ENCODE data around the gene PRTFDC1.

Gene PRTFDC1

GRCh38 chr10:24951201-24952142, 934 bp downstream of the PRTFDC1 start:
- H3K27ac Mint-ChIP-seq = peak overlapping the region; percentile 43
- H3K27me3 Mint-ChIP-seq = no peaks in the 10 kb centered on the region
- no peaks in the 10 kb centered on the region for H3K9me3 Mint-ChIP-seq
- H3K36me3 Mint-ChIP-seq = no peaks in the 10 kb centered on the region
- H3K4me3 Mint-ChIP-seq = peak overlapping the region; percentile 71
- H3K4me1 Mint-ChIP-seq = peaks cover 25% of the 10 kb centered on the region

GRCh38 chr10:24950439-24950838, 2.0 kb downstream of the PRTFDC1 start:
- no peak overlapping the region for H3K4me3 Mint-ChIP-seq

GRCh38 chr10:24949616-24950015, 2.8 kb downstream of the PRTFDC1 start:
- H3K27ac Mint-ChIP-seq = no peak overlapping the region

More at GRCh38 chr10:24950439-24950838, 2.0 kb downstream of the PRTFDC1 start:
- Mint-ChIP-seq H3K27me3 (no peaks in the 10 kb centered on the region), H3K4me1 (peaks cover 25% of the 10 kb centered on the region), H3K27ac (no peak overlapping the region), H3K36me3 (no peaks in the 10 kb centered on the region), H3K9me3 (no peaks in the 10 kb centered on the region)

GRCh38 chr10:24947304-24948097, 4.9 kb downstream of the PRTFDC1 start:
- H3K36me3 Mint-ChIP-seq = no peaks in the 10 kb centered on the region
- peak overlapping the region; percentile 53 for H3K27ac Mint-ChIP-seq
- peaks cover 18% of the 10 kb centered on the region for H3K4me1 Mint-ChIP-seq
- H3K9me3 Mint-ChIP-seq = no peaks in the 10 kb centered on the region
- no peaks in the 10 kb centered on the region for H3K27me3 Mint-ChIP-seq
- no peak overlapping the region for H3K4me3 Mint-ChIP-seq

More at GRCh38 chr10:24949616-24950015, 2.8 kb downstream of the PRTFDC1 start:
- H3K9me3 Mint-ChIP-seq = no peaks in the 10 kb centered on the region
- no peaks in the 10 kb centered on the region for H3K36me3 Mint-ChIP-seq
- H3K4me3 Mint-ChIP-seq = no peak overlapping the region
- peaks cover 25% of the 10 kb centered on the region for H3K4me1 Mint-ChIP-seq
- no peaks in the 10 kb centered on the region for H3K27me3 Mint-ChIP-seq

DNA sequence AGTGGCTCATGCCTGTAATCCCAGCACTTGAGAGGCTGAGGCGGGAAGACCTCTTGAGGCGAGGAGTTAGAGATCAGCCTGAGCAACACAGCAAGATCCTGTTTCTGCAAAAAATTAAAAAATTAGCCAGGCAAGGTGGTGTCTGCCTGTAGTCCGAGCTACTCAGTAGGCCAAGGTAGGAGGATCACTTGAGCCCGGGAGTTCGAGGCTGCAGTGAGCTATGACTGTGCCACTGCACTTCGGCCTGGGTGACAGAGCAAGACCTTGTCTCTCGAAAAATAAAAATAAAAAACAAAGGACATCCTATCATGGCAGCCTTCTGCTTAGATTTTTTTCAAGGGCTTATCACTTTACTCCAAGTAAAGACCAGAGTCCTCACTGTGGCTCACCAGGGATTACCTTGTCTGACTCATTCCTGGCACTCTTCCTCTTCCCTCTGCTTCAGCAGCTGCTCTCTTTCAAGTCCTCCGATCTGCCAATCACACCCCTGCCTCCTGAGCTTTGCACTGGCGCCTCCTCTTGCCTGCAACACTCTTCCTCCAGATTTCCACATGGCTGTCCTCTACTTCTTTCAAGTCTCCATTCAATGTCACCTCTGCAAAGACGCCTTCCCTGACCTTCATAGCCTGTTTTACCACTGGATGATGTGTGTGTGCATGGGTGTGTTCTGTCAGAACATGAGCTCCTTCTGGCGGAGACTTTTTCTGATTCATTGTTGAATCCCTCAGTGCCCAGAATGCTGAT, 7.7 kb downstream of the PRTFDC1 start:
- no peak overlapping the region for H3K27ac Mint-ChIP-seq

DNA sequence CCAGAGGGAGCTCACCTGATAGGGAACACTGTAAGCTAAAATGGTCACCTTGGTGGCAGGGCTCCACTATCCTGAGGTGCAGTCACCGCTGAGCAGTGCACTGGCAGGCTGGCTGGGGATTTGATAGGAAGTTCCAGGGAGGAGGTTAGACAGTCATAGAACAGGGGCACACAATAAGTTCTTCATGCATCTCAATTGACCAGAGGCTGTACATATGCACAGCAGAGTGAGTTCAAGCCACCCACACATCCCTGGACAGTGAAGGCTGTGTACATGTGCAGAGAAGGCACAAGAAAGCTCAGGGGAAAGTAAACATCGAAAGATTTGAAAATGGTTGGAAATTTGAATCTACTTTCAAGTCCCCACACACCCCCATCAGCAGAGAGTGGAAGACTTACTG, 13.9 kb downstream of the PRTFDC1 start:
- Mint-ChIP-seq H3K9me3 (no peaks in the 10 kb centered on the region), H3K4me3 (no peak overlapping the region), H3K36me3 (no peaks in the 10 kb centered on the region), H3K4me1 (no peaks in the 10 kb centered on the region), H3K27me3 (no peaks in the 10 kb centered on the region), H3K27ac (no peak overlapping the region)

More for the DNA sequence above, 7.7 kb downstream of the PRTFDC1 start:
- H3K27me3 Mint-ChIP-seq = no peaks in the 10 kb centered on the region
- no peaks in the 10 kb centered on the region for H3K36me3 Mint-ChIP-seq
- no peaks in the 10 kb centered on the region for H3K9me3 Mint-ChIP-seq
- peaks cover 9% of the 10 kb centered on the region for H3K4me1 Mint-ChIP-seq
- H3K4me3 Mint-ChIP-seq = no peak overlapping the region

- H3K4me3 Mint-ChIP-seq = no peak overlapping the region
- no peak overlapping the region for H3K27ac Mint-ChIP-seq
- no peaks in the 10 kb centered on the region for H3K27me3 Mint-ChIP-seq
- no peaks in the 10 kb centered on the region for H3K36me3 Mint-ChIP-seq
- no peaks in the 10 kb centered on the region for H3K9me3 Mint-ChIP-seq
- H3K4me1 Mint-ChIP-seq = no peaks in the 10 kb centered on the region
Observed at GRCh38 chr10:24938076-24938475, 14.3 kb downstream of the PRTFDC1 start.

- Mint-ChIP-seq H3K4me3 (no peak overlapping the region), H3K9me3 (no peaks in the 10 kb centered on the region), H3K27me3 (no peaks in the 10 kb centered on the region), H3K27ac (no peak overlapping the region), H3K36me3 (no peaks in the 10 kb centered on the region), H3K4me1 (no peaks in the 10 kb centered on the region)
Observed at GRCh38 chr10:24935504-24936292, 16.7 kb downstream of the PRTFDC1 start.

DNA sequence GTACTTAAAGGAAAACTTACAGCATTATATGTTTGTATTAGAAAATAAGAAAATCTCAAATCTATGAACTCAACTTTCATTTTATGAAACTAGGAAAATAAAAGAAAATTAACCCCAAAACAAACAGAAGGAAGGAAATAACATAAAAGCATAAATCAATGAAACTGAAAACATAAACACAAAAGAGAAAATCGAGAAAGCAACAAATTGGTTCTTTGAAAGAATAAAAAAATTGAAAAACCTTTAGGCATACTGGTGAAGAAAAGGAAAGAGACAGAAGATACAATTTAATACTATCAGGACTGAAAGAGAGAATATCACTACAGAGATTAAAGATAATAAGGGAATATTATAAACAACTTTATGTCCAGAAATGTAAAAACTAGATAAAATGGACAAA, 21.2 kb downstream of the PRTFDC1 start:
- no peak overlapping the region for H3K4me3 Mint-ChIP-seq
- H3K4me1 Mint-ChIP-seq = peaks cover 19% of the 10 kb centered on the region
- no peaks in the 10 kb centered on the region for H3K36me3 Mint-ChIP-seq
- no peaks in the 10 kb centered on the region for H3K27me3 Mint-ChIP-seq
- H3K9me3 Mint-ChIP-seq = no peaks in the 10 kb centered on the region
- no peak overlapping the region for H3K27ac Mint-ChIP-seq

DNA sequence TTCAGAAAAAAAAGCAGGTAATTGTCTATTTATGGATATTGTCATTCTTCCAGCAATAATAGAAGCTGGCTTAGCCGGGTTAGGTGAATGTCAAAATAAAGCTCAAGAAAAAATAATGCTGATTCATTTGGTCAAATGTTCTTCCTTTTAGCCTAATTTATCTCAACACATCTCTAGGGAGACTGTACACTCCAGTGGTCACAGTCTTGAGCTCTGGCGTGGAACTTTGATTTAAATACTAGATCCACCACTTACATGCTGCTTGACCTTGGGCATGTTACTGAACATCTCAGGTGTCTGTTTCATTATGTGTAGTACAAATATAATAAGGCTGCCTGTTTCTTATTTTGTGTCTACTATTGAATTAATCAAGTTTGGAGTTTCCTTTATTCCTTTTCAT, 22.0 kb downstream of the PRTFDC1 start:
- H3K4me1 Mint-ChIP-seq = peaks cover 19% of the 10 kb centered on the region
- H3K27me3 Mint-ChIP-seq = no peaks in the 10 kb centered on the region

GRCh38 chr10:24929904-24930303, 22.5 kb downstream of the PRTFDC1 start:
- no peaks in the 10 kb centered on the region for H3K9me3 Mint-ChIP-seq
- H3K27me3 Mint-ChIP-seq = no peaks in the 10 kb centered on the region
- H3K36me3 Mint-ChIP-seq = peaks cover 2% of the 10 kb centered on the region
- H3K4me3 Mint-ChIP-seq = no peak overlapping the region
- peaks cover 19% of the 10 kb centered on the region for H3K4me1 Mint-ChIP-seq
- no peak overlapping the region for H3K27ac Mint-ChIP-seq

More for the DNA sequence above, 22.0 kb downstream of the PRTFDC1 start:
- Mint-ChIP-seq H3K9me3 (no peaks in the 10 kb centered on the region), H3K27ac (no peak overlapping the region), H3K36me3 (peaks cover 2% of the 10 kb centered on the region), H3K4me3 (no peak overlapping the region)

DNA sequence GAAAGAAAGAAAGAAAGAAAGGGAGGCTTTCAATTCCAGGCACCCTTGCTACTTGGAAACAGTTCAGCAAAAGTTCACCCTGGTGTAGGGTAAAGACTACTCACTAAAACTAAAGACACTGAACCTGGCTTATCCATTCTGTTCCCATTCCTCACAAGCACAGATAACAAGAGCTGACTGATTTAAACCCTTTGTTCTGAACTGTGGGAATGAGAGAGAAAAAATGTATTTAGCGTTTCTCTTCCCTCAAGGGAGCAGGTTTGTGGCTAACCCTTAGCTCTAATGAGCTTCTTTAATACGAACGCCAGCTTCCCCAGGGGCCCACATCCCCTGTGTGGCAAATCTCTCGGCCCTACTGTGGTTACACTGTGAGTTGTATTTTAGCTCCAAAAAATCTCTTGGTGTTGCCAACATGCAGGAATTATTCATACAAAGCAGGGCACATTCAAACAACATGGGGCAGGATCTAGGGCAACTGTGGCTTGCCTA, 23.3 kb downstream of the PRTFDC1 start:
- Mint-ChIP-seq H3K4me1 (peaks cover 19% of the 10 kb centered on the region), H3K27me3 (no peaks in the 10 kb centered on the region), H3K4me3 (no peak overlapping the region), H3K27ac (no peak overlapping the region), H3K9me3 (peaks cover under 1% of the 10 kb centered on the region), H3K36me3 (peaks cover 7% of the 10 kb centered on the region)

GRCh38 chr10:24928163-24928562, 24.2 kb downstream of the PRTFDC1 start:
- H3K4me1 Mint-ChIP-seq = peaks cover 19% of the 10 kb centered on the region
- H3K9me3 Mint-ChIP-seq = peaks cover 7% of the 10 kb centered on the region
- H3K27ac Mint-ChIP-seq = peak overlapping the region; percentile 53
- no peak overlapping the region for H3K4me3 Mint-ChIP-seq
- H3K27me3 Mint-ChIP-seq = no peaks in the 10 kb centered on the region
- peaks cover 13% of the 10 kb centered on the region for H3K36me3 Mint-ChIP-seq

- H3K9me3 Mint-ChIP-seq = peaks cover 7% of the 10 kb centered on the region
- H3K27ac Mint-ChIP-seq = no peak overlapping the region
- H3K36me3 Mint-ChIP-seq = peaks cover 13% of the 10 kb centered on the region
- H3K27me3 Mint-ChIP-seq = no peaks in the 10 kb centered on the region
- H3K4me3 Mint-ChIP-seq = no peak overlapping the region
- H3K4me1 Mint-ChIP-seq = peaks cover 31% of the 10 kb centered on the region
Observed at GRCh38 chr10:24926557-24926956, 25.8 kb downstream of the PRTFDC1 start.
